Cardiac atrium fibroblast (primary cell): ENCODE data around the gene ZNF219. TPM values are rescaled to one million over a fixed set of nuclear protein-coding genes. Genes with fewer than 3 reads are reported as not detected.

Experiments used
- total RNA-seq: library from RNA; depleted of rRNA; stranded (reverse); fragments of >200 nt; gene quantifications from 2 replicates; pipeline ENCODE4 v1.2.3, GENCODE V29; 2015

The ZNF219 gene
- 7.9 and 8.1 TPM in 2 replicates for total RNA-seq

DNA sequence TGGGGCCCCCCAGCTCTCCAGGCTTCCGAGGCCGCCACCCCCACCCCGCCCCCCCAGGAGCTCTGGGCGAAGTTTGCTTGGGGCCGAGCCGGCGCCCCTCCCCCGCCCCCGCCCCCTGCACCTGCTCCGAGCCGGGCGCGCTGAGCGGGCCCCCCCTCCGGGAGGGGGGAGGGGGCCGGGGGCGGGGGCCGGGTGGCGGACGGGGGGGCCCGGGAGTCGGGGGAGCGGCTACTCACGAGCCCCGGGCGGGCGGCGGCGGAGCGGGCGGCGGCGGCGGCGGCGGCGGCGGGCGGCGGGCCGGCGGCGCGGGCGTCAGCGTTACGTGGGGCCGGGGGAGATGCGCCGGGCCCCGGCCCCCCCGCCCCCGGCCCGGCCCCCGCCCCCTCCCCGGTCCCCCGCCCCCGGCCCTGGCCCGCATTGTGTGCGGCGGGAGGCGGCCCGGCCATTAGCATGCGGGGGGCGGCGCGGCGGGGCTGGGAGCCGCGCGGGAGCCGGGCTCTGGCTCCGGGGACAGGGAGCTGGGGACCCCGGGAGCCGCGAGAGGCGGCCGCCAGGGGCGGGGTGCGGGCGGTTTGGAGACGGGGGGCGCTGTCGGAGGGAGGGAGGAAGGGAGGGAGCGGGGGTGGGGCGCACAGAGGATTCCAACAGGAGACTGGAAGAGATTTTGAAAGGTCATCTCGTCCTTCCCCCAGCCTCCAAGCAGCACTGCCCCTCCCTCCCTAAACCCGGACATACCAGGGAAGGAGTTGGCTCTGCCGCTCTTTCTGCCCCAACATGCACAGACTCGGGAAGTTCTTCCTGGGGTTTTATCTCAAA, at the start of gene ZNF219:
Gene ZNF219, minus strand, starts transcription at position 580 of the 816 bp plus-strand sequence. CDS start 5,064 bp downstream, outside the sequence.

DNA sequence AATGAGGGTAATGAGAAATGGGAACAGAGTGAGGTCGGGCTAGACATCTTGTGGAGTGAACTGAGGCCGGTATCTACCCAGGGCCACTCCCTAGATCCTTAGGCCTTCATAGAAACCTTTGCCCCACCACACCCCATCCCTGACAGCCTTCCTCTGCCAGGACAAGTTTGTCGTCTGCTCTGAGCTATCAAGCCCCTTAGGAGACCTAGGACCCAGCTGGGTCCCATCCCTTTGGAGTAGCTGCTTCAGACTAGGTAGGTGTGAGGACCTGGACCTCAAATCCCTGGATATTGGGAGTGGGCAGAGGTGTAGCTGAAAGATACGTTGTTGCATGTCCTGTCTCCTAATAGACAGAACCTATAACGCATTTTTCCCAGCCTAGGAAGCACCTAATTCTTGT, 2.5 kb upstream of the ZNF219 start, which contains the start of gene TMEM253:
Gene TMEM253, plus strand, starts transcription at position 136 of the 400 bp plus-strand sequence. CDS start 278 bp downstream, outside the sequence.

DNA sequence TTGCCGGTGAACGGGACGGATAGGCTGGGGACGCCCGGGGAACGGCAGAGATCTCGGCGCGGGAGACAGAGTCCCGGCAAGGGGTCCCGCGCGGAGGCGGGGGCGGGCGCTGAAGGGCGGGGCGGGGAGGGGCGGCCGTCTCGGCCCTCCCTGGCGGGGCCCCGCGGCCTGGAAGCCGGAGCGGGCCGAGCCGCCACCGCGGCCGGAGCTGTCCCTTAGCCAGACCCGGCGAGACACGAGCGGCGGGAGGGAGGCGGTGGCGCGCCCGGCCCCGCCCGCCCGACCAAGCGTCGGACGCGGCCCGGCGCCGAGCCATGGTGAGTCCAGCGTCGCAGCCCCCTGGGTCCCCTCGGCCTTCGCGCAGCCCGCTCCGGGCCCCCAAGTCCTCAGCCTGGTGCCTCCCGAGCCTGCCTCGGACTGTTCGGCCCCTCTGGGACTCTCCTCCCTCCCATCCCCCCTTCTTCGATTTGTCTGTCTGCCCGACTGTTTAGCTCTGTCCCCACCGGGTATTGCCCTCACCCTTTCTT, 28.3 kb downstream of the ZNF219 start, which contains the start of gene ARHGEF40:
Gene ARHGEF40, plus strand, starts transcription at position 222 of the 527 bp plus-strand sequence. Its CDS starts 93 bp downstream, at position 315.

DNA sequence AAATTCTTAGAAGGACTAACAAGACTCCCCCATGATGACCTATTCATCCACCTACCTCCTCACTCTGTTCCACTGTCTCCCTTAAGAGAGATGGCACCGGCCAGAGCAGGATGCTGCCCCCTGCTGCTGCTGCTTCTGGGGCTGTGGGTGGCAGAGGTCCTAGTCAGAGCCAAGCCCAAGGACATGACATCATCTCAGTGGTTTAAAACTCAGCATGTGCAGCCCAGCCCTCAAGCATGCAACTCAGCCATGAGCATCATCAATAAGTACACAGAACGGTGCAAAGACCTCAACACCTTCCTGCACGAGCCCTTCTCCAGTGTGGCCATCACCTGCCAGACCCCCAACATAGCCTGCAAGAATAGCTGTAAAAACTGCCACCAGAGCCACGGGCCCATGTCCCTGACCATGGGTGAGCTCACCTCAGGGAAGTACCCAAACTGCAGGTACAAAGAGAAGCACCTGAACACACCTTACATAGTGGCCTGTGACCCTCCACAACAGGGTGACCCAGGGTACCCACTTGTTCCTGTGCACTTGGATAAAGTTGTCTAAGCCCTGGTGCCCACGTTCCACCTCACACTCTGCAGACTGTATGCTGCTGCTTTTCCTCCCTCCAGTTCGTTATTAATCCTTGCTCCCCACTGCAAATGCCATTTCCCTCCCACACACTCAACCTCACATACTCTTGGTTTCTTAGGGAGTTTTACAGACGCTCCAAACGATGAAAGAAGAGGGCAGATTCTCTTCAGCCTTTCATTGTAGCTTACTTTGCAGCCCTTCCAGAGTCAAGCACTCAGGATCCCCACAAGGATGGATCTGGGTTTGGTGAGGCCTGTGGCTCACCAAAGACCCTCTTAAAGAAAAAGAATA, 40.4 kb downstream of the ZNF219 start, which contains the start of gene RNASE8:
Gene RNASE8, plus strand, starts transcription at position 20 of the 873 bp plus-strand sequence. Its CDS starts 71 bp downstream, at position 91.

DNA sequence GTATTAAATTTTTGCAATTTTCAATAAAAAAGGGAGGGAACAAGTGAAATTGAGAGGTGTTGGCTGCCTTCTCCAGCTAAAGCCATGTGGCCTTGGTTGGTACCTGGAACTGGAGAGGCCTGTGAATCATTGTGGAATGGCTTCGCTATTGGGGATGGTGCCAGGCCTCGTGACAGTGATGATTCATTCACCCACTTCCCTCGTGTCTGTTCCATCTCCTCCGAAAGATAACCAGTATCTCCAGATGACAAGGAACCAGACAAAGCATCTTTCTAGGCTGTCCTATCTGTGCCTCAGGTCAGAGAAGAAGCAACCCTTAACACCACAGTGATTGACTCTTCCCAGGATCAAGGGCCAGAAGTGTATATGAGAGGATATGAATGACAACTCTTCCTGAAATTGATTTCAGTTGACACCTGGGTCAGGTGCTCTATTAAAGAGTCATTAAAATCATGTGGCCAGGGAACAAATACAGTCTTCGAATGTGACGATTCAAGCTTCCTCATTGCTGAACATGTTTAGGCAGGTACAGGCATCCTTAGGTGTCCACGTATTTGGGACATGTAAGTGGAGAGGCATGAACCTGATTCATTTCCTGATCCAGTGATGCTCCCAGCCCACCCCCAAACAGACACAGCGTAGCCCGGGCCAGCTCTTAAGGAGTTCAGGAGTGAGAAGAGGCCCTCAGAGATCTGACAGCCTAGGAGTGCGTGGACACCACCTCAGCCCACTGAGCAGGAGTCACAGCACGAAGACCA, 56.6 kb downstream of the ZNF219 start, which contains the start of gene RNASE7:
Gene RNASE7, plus strand, starts transcription at position 687 of the 758 bp plus-strand sequence. CDS start 631 bp downstream, outside the sequence.

Other genes with a start within 250 kb of the ZNF219 start
- not detected in 2 replicates for gene RNASE3, start 207.3 kb downstream of the ZNF219 start, total RNA-seq
- not detected in 2 replicates for gene RNASE2, start 143.2 kb downstream of the ZNF219 start, total RNA-seq
- gene METTL17, start 108.7 kb downstream of the ZNF219 start, total RNA-seq = 36.8 and 104 TPM in 2 replicates
- not detected in 2 replicates for gene SLC39A2, start 99.4 kb downstream of the ZNF219 start, total RNA-seq
- 14.7 and 16.4 TPM in 2 replicates for gene NDRG2, start 73.6 kb downstream of the ZNF219 start, total RNA-seq
- not detected in 2 replicates for gene TPPP2, start 68.4 kb downstream of the ZNF219 start, total RNA-seq
- not detected in 2 replicates for gene RNASE13, start 63.8 kb downstream of the ZNF219 start, total RNA-seq
- not detected in 2 replicates for gene RNASE7, start 56.3 kb downstream of the ZNF219 start, total RNA-seq
- not detected in 2 replicates for gene RNASE8, start 40.8 kb downstream of the ZNF219 start, total RNA-seq
- gene ARHGEF40, start 28.4 kb downstream of the ZNF219 start, total RNA-seq = 27.3 and 38.1 TPM in 2 replicates
- not detected in 2 replicates for gene TMEM253, start 2.4 kb upstream of the ZNF219 start, total RNA-seq
- gene OR5AU1, start 57.4 kb upstream of the ZNF219 start, total RNA-seq = not detected in 2 replicates
- 379 and 468 TPM in 2 replicates for gene HNRNPC, start 170.8 kb upstream of the ZNF219 start, total RNA-seq
- not detected in 2 replicates for gene RPGRIP1, start 181.4 kb upstream of the ZNF219 start, total RNA-seq